ENCODE measurements around the gene C1QTNF8.

Gene C1QTNF8

DNA sequence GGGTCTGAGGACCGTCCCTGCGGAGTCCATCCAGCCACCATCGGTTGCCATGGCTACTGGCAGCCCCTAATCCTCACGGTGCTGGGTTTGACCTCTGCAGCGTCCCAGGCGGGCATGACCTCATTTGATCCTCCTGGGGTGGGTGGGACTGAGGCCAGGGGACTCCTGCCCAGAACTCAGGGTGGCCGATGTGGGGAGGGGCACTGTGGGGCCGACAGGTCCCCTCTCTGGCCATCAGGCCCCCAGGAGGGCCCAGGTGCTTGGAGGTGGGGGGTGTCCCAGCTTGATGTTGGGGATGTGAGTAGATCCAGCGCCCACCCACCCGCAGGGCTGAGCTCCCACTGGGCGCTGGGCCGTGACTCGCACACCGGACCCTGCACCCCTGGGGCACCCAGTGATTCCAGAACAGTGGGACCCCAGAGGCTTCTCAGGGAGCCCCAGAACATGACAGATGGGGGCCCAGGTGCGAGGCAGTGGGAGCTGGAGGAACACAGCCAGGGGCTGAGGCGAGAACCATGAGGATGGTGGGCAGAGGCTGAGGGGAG lies 25.1 kb downstream of the C1QTNF8 start:
- peaks cover 4% of the 10 kb centered on the region for H3K27me3 ChIP-seq (ENCODE audit: low read depth, low read length)
- H3K9me3 ChIP-seq (ENCODE audit: control insufficient read depth in 1 of 2, low read length in 2 of 2), result no peaks in the 10 kb centered on the region
- H3K4me3 ChIP-seq (ENCODE audit: low read depth in 1 of 2, low read length in 2 of 2), result no peak overlapping the region
- no peak overlapping the region for H3K27ac ChIP-seq (ENCODE audit: low read length)
- H3K36me3 ChIP-seq (ENCODE audit: control insufficient read depth in 1 of 2, insufficient read depth in 2 of 2, low read length in 2 of 2), result no peaks in the 10 kb centered on the region
- no peaks in the 10 kb centered on the region for H3K4me1 ChIP-seq (ENCODE audit: control insufficient read depth in 1 of 2, insufficient read depth in 2 of 2, low read length in 2 of 2)

- H3K36me3 ChIP-seq (ENCODE audit: control insufficient read depth in 1 of 2, insufficient read depth in 2 of 2, low read length in 2 of 2), result no peaks in the 10 kb centered on the region
- no peak overlapping the region for H3K4me3 ChIP-seq (ENCODE audit: low read depth in 1 of 2, low read length in 2 of 2)
- no peaks in the 10 kb centered on the region for H3K4me1 ChIP-seq (ENCODE audit: control insufficient read depth in 1 of 2, insufficient read depth in 2 of 2, low read length in 2 of 2)
- H3K9me3 ChIP-seq (ENCODE audit: control insufficient read depth in 1 of 2, low read length in 2 of 2), result no peaks in the 10 kb centered on the region
- peaks cover 4% of the 10 kb centered on the region for H3K27me3 ChIP-seq (ENCODE audit: low read depth, low read length)
- no peak overlapping the region for H3K27ac ChIP-seq (ENCODE audit: low read length)
Measured at GRCh38 chr16:1070084-1070863, 25.8 kb downstream of the C1QTNF8 start.

DNA sequence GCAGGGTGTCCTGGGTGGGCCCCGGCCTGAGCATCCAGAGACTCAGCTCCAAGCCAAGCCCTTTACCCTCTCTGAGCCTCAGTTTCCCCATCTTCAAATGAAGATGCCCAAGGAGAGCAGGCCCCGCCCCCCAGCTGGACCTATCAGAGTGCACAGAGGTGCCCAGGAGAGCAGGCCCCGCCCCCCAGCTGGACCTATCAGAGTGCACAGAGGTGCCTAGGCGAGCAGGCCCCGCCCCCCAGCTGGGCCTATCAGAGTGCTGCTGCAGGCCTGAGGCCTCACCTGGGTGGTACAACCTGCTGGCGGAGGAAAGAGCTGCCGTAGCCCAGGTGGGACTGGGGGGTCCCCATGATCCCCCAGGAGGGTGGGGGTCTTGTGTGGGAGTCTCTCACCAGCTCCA lies 26.9 kb downstream of the C1QTNF8 start:
- Histone ChIP-seq H3K4me3 (ENCODE audit: low read depth in 1 of 2, low read length in 2 of 2) (no peak overlapping the region), H3K4me1 (ENCODE audit: control insufficient read depth in 1 of 2, insufficient read depth in 2 of 2, low read length in 2 of 2) (no peaks in the 10 kb centered on the region), H3K27ac (ENCODE audit: low read length) (no peak overlapping the region), H3K36me3 (ENCODE audit: control insufficient read depth in 1 of 2, insufficient read depth in 2 of 2, low read length in 2 of 2) (no peaks in the 10 kb centered on the region), H3K9me3 (ENCODE audit: control insufficient read depth in 1 of 2, low read length in 2 of 2) (no peaks in the 10 kb centered on the region), H3K27me3 (ENCODE audit: low read depth, low read length) (peaks cover 4% of the 10 kb centered on the region)

GRCh38 chr16:1068451-1068850 lies 27.6 kb downstream of the C1QTNF8 start:
- Histone ChIP-seq H3K27me3 (ENCODE audit: low read depth, low read length) (peaks cover 4% of the 10 kb centered on the region), H3K4me1 (ENCODE audit: control insufficient read depth in 1 of 2, insufficient read depth in 2 of 2, low read length in 2 of 2) (no peaks in the 10 kb centered on the region), H3K36me3 (ENCODE audit: control insufficient read depth in 1 of 2, insufficient read depth in 2 of 2, low read length in 2 of 2) (no peaks in the 10 kb centered on the region), H3K27ac (ENCODE audit: low read length) (no peak overlapping the region), H3K4me3 (ENCODE audit: low read depth in 1 of 2, low read length in 2 of 2) (no peak overlapping the region), H3K9me3 (ENCODE audit: control insufficient read depth in 1 of 2, low read length in 2 of 2) (no peaks in the 10 kb centered on the region)

DNA sequence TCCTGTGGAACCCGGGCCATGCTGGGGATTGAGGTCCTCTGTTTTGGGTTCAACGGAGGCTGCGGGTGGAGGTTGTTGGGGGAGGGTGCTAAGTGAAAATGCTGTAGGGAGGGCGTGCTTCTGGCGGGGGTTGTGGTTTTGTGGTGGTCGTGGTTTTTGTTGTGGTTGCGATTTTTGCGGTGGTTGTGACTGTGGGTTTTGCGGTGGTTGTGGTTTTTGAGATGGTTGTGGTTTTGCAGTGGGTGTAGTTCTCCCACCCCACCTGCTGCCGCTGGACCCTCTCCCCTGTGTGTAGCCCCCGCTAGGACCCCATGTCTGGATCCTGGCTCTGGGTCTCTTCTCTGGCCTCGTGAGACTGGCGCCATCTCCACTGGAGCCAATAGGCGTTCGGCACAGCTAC lies 28.4 kb downstream of the C1QTNF8 start:
- Histone ChIP-seq H3K27me3 (ENCODE audit: low read depth, low read length) (peaks cover 4% of the 10 kb centered on the region), H3K9me3 (ENCODE audit: control insufficient read depth in 1 of 2, low read length in 2 of 2) (no peaks in the 10 kb centered on the region), H3K4me1 (ENCODE audit: control insufficient read depth in 1 of 2, insufficient read depth in 2 of 2, low read length in 2 of 2) (no peaks in the 10 kb centered on the region), H3K27ac (ENCODE audit: low read length) (no peak overlapping the region), H3K4me3 (ENCODE audit: low read depth in 1 of 2, low read length in 2 of 2) (no peak overlapping the region), H3K36me3 (ENCODE audit: control insufficient read depth in 1 of 2, insufficient read depth in 2 of 2, low read length in 2 of 2) (no peaks in the 10 kb centered on the region)

DNA sequence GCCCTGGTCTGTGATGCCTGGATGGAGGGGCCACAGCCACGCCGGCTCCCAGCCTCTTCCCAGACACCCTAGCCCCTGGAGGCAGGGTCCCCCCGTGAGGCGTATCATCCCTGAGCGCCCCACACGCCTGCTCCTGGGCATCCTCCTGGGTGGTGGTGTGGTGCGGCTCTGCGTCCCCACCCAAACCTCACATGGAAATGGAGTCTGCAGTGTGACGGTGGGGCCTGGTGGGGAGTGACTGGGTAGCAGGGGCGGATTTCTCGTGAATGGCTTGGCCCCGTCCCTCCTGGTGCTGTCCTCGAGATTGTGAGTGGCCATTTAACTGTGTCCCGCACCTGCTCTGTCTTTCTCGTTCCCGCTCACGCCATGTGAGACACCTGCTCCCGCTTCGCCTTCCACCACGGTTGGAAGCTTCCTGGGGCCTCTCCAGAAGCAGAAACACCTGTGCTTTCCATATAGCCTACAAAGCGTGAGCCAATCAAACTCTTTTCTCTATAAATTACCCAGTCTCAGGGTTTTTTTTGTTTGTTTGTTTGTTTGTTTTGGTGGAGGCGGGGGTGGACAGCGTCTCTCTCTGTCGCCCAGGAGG lies 29.4 kb downstream of the C1QTNF8 start:
- H3K9me3 ChIP-seq (ENCODE audit: control insufficient read depth in 1 of 2, low read length in 2 of 2), result no peaks in the 10 kb centered on the region
- H3K4me3 ChIP-seq (ENCODE audit: low read depth in 1 of 2, low read length in 2 of 2), result no peak overlapping the region
- H3K27me3 ChIP-seq (ENCODE audit: low read depth, low read length), result peaks cover 4% of the 10 kb centered on the region
- no peaks in the 10 kb centered on the region for H3K36me3 ChIP-seq (ENCODE audit: control insufficient read depth in 1 of 2, insufficient read depth in 2 of 2, low read length in 2 of 2)
- no peak overlapping the region for H3K27ac ChIP-seq (ENCODE audit: low read length)
- H3K4me1 ChIP-seq (ENCODE audit: control insufficient read depth in 1 of 2, insufficient read depth in 2 of 2, low read length in 2 of 2), result no peaks in the 10 kb centered on the region

GRCh38 chr16:1065469-1066128 lies 30.4 kb downstream of the C1QTNF8 start:
- Histone ChIP-seq H3K4me1 (ENCODE audit: control insufficient read depth in 1 of 2, insufficient read depth in 2 of 2, low read length in 2 of 2) (no peaks in the 10 kb centered on the region), H3K36me3 (ENCODE audit: control insufficient read depth in 1 of 2, insufficient read depth in 2 of 2, low read length in 2 of 2) (no peaks in the 10 kb centered on the region), H3K27ac (ENCODE audit: low read length) (no peak overlapping the region), H3K27me3 (ENCODE audit: low read depth, low read length) (peaks cover 3% of the 10 kb centered on the region), H3K4me3 (ENCODE audit: low read depth in 1 of 2, low read length in 2 of 2) (no peak overlapping the region), H3K9me3 (ENCODE audit: control insufficient read depth in 1 of 2, low read length in 2 of 2) (no peaks in the 10 kb centered on the region)

GRCh38 chr16:1063728-1064127 lies 32.3 kb downstream of the C1QTNF8 start:
- Histone ChIP-seq H3K36me3 (ENCODE audit: control insufficient read depth in 1 of 2, insufficient read depth in 2 of 2, low read length in 2 of 2) (no peaks in the 10 kb centered on the region), H3K27me3 (ENCODE audit: low read depth, low read length) (no peaks in the 10 kb centered on the region), H3K4me3 (ENCODE audit: low read depth in 1 of 2, low read length in 2 of 2) (no peak overlapping the region), H3K27ac (ENCODE audit: low read length) (no peak overlapping the region), H3K4me1 (ENCODE audit: control insufficient read depth in 1 of 2, insufficient read depth in 2 of 2, low read length in 2 of 2) (no peaks in the 10 kb centered on the region), H3K9me3 (ENCODE audit: control insufficient read depth in 1 of 2, low read length in 2 of 2) (peaks cover 0 to 5% of the 10 kb centered on the region in 2 donors)

GRCh38 chr16:1062895-1063294 lies 33.1 kb downstream of the C1QTNF8 start:
- Histone ChIP-seq H3K27me3 (ENCODE audit: low read depth, low read length) (no peaks in the 10 kb centered on the region), H3K9me3 (ENCODE audit: control insufficient read depth in 1 of 2, low read length in 2 of 2) (peaks cover 0 to 5% of the 10 kb centered on the region in 2 donors)

DNA sequence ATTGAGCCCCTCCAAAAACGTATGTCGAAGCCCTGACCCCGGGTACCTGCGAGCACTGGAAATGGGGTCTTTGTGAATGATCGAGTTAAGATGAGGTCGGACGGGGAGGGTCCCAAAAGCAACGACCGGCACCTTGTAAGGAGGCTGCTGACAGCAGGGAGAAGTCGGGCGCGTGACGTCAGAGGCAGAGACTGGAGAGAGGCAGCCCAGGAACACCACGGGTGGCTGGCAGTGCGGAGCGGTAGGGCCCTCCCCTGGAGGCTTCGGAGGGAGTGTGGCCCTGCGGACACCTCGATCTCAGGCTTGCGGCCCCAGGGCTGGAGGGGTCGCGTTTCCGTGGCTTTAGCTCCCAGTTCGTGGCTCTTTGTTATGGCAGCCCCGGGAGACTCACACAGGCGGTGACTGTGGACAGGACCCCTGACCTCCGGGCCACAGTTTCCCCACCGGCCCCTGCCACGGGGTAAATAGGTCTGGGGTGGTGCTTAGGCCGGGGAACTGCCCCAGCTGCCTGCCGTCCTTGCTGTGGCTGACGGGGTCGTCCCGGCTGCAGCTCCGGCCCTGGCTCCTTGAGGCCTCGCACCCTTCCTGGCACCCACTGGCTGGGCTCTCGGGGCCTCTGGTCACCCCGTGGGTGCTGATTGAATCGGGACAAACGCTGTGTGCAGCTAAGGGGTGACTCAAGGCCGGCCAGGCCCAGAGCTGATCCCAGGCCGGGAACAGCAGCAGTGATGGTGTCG lies 34.1 kb downstream of the C1QTNF8 start:
- Histone ChIP-seq H3K27me3 (ENCODE audit: low read depth, low read length) (no peaks in the 10 kb centered on the region), H3K36me3 (ENCODE audit: control insufficient read depth in 1 of 2, insufficient read depth in 2 of 2, low read length in 2 of 2) (no peaks in the 10 kb centered on the region), H3K4me1 (ENCODE audit: control insufficient read depth in 1 of 2, insufficient read depth in 2 of 2, low read length in 2 of 2) (no peaks in the 10 kb centered on the region), H3K27ac (ENCODE audit: low read length) (no peak overlapping the region), H3K4me3 (ENCODE audit: low read depth in 1 of 2, low read length in 2 of 2) (no peak overlapping the region), H3K9me3 (ENCODE audit: control insufficient read depth in 1 of 2, low read length in 2 of 2) (peaks cover 0 to 8% of the 10 kb centered on the region in 2 donors)

More at GRCh38 chr16:1062895-1063294, 33.1 kb downstream of the C1QTNF8 start:
- Histone ChIP-seq H3K4me3 (ENCODE audit: low read depth in 1 of 2, low read length in 2 of 2) (no peak overlapping the region), H3K4me1 (ENCODE audit: control insufficient read depth in 1 of 2, insufficient read depth in 2 of 2, low read length in 2 of 2) (no peaks in the 10 kb centered on the region), H3K27ac (ENCODE audit: low read length) (no peak overlapping the region), H3K36me3 (ENCODE audit: control insufficient read depth in 1 of 2, insufficient read depth in 2 of 2, low read length in 2 of 2) (no peaks in the 10 kb centered on the region)
